Measurements from ENCODE around the gene SLC43A2. TPM values are rescaled to one million over a fixed set of nuclear protein-coding genes. Genes with fewer than 3 reads are reported as not detected.

Gene SLC43A2
- total and polyA plus RNA-seq, 2 donors (not counting 1 experiment from before 2014, with no cell fraction given): 8.4 to 13.7 TPM

- no peak for DNase-seq (ENCODE audit: low read depth in 2 of 2)
- peak overlapping the region; percentile 98 for H3K4me2 ChIP-seq (ENCODE audit: extremely low read depth, insufficient read depth, low read length)
- no peak overlapping the region for H3K27ac ChIP-seq (ENCODE audit: insufficient read depth, low read length)
- H2AFZ ChIP-seq (ENCODE audit: low read length): no peak overlapping the region
- H3K27me3 ChIP-seq (ENCODE audit: control insufficient read depth, insufficient read depth, low read length): peaks cover 6% of the 10 kb centered on the region
- H3K79me2 ChIP-seq (ENCODE audit: control insufficient read depth, insufficient read depth, low read length): no peaks in the 10 kb centered on the region
- H3K9me3 ChIP-seq (ENCODE audit: control insufficient read depth, insufficient read depth, low read depth, low read length): no peaks in the 10 kb centered on the region
- peaks cover 6% of the 10 kb centered on the region for H3K4me1 ChIP-seq (ENCODE audit: control insufficient read depth, extremely low read depth, insufficient read depth, low read length)
- no peak overlapping the region for H3K9ac ChIP-seq (ENCODE audit: insufficient read depth, low read length)
- no peaks in the 10 kb centered on the region for H4K20me1 ChIP-seq (ENCODE audit: control insufficient read depth, extremely low read depth, insufficient read depth, low read length)
- TF ChIP-seq EZH2 (IDR thresholded peaks at IDR 0.05; ENCODE audit: low read length, missing control alignments) (peak; percentile 26), CTCF (conservative IDR thresholded peaks at IDR 0.05 in 1 of 2, IDR thresholded peaks at IDR 0.05 in 1 of 2; ENCODE audit: low read depth in 1 of 2, low read length in 2 of 2) (no peak)
- peak overlapping the region in 3 of 4 experiments; percentile 74 to 80 (median 75) for H3K4me3 ChIP-seq (replicated peaks in 1 of 4; ENCODE audit: control extremely low read depth in 1 of 4, insufficient read depth in 1 of 4, low read depth in 3 of 4, low read length in 4 of 4)
- no peaks in the 10 kb centered on the region for H3K36me3 ChIP-seq (ENCODE audit: control insufficient read depth, insufficient read depth, low read length)
Measured at GRCh38 chr17:1627182-1627981, 1.3 kb downstream of the SLC43A2 start.

- H3K9ac ChIP-seq (ENCODE audit: insufficient read depth, low read length): no peak overlapping the region
- H3K27me3 ChIP-seq (ENCODE audit: control insufficient read depth, insufficient read depth, low read length): peaks cover 6% of the 10 kb centered on the region
- H3K27ac ChIP-seq (ENCODE audit: insufficient read depth, low read length): no peak overlapping the region
- no peak overlapping the region for H2AFZ ChIP-seq (ENCODE audit: low read length)
- no peaks in the 10 kb centered on the region for H3K9me3 ChIP-seq (ENCODE audit: control insufficient read depth, insufficient read depth, low read depth, low read length)
- no peaks in the 10 kb centered on the region for H4K20me1 ChIP-seq (ENCODE audit: control insufficient read depth, extremely low read depth, insufficient read depth, low read length)
- TF ChIP-seq CTCF (conservative IDR thresholded peaks at IDR 0.05 in 1 of 2, IDR thresholded peaks at IDR 0.05 in 1 of 2; ENCODE audit: low read depth in 1 of 2, low read length in 2 of 2): no peak
- TF ChIP-seq EZH2 (IDR thresholded peaks at IDR 0.05; ENCODE audit: low read length, missing control alignments): no peak
- no peaks in the 10 kb centered on the region for H3K36me3 ChIP-seq (ENCODE audit: control insufficient read depth, insufficient read depth, low read length)
- peak overlapping the region; percentile 23 for H3K4me2 ChIP-seq (ENCODE audit: extremely low read depth, insufficient read depth, low read length)
- DNase-seq (ENCODE audit: low read depth in 2 of 2): no peak
- peak overlapping the region in 1 of 4 experiments; percentile 74 for H3K4me3 ChIP-seq (replicated peaks in 1 of 4; ENCODE audit: control extremely low read depth in 1 of 4, insufficient read depth in 1 of 4, low read depth in 3 of 4, low read length in 4 of 4)
- no peaks in the 10 kb centered on the region for H3K79me2 ChIP-seq (ENCODE audit: control insufficient read depth, insufficient read depth, low read length)
- peaks cover 6% of the 10 kb centered on the region for H3K4me1 ChIP-seq (ENCODE audit: control insufficient read depth, extremely low read depth, insufficient read depth, low read length)
Measured at GRCh38 chr17:1626333-1626732, 2.3 kb downstream of the SLC43A2 start.

GRCh38 chr17:1625581-1625980, 3.1 kb downstream of the SLC43A2 start:
- Histone ChIP-seq H3K9ac (ENCODE audit: insufficient read depth, low read length) (no peak overlapping the region), H3K4me3 (replicated peaks in 1 of 4; ENCODE audit: control extremely low read depth in 1 of 4, insufficient read depth in 1 of 4, low read depth in 3 of 4, low read length in 4 of 4) (no peak overlapping the region), H3K79me2 (ENCODE audit: control insufficient read depth, insufficient read depth, low read length) (no peaks in the 10 kb centered on the region), H3K27me3 (ENCODE audit: control insufficient read depth, insufficient read depth, low read length) (peaks cover 6% of the 10 kb centered on the region), H4K20me1 (ENCODE audit: control insufficient read depth, extremely low read depth, insufficient read depth, low read length) (no peaks in the 10 kb centered on the region), H2AFZ (ENCODE audit: low read length) (no peak overlapping the region), H3K4me1 (ENCODE audit: control insufficient read depth, extremely low read depth, insufficient read depth, low read length) (peaks cover 6% of the 10 kb centered on the region), H3K4me2 (ENCODE audit: extremely low read depth, insufficient read depth, low read length) (no peak overlapping the region), H3K27ac (ENCODE audit: insufficient read depth, low read length) (no peak overlapping the region), H3K9me3 (ENCODE audit: control insufficient read depth, insufficient read depth, low read depth, low read length) (no peaks in the 10 kb centered on the region), H3K36me3 (ENCODE audit: control insufficient read depth, insufficient read depth, low read length) (no peaks in the 10 kb centered on the region)
- DNase-seq (ENCODE audit: low read depth in 2 of 2): no peak
- TF ChIP-seq EZH2 (IDR thresholded peaks at IDR 0.05; ENCODE audit: low read length, missing control alignments) (no peak), CTCF (conservative IDR thresholded peaks at IDR 0.05 in 1 of 2, IDR thresholded peaks at IDR 0.05 in 1 of 2; ENCODE audit: low read depth in 1 of 2, low read length in 2 of 2) (no peak)
